ENCODE results near the gene OAS1.

DNA sequence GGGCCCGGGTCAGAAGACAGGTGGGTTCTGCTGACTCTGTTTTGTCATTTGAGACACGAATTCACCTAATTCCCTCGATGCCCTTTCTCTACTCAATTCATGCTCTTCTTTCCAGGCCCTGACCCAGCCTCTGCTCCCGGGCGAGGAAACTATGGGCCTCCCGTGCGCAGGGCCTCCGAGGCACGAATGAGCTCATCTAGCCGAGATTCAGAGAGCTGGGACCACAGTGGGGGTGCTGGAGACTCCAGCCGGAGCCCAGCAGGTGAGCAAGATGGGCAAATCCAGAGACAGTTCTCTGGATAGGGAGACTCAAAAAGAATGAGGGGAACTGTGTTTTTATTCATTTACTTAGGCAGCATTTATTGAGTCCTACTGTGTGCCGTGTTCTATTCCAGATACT is 37.0 kb upstream of the OAS1 start:
- TF ChIP-seq, protein P1, sequence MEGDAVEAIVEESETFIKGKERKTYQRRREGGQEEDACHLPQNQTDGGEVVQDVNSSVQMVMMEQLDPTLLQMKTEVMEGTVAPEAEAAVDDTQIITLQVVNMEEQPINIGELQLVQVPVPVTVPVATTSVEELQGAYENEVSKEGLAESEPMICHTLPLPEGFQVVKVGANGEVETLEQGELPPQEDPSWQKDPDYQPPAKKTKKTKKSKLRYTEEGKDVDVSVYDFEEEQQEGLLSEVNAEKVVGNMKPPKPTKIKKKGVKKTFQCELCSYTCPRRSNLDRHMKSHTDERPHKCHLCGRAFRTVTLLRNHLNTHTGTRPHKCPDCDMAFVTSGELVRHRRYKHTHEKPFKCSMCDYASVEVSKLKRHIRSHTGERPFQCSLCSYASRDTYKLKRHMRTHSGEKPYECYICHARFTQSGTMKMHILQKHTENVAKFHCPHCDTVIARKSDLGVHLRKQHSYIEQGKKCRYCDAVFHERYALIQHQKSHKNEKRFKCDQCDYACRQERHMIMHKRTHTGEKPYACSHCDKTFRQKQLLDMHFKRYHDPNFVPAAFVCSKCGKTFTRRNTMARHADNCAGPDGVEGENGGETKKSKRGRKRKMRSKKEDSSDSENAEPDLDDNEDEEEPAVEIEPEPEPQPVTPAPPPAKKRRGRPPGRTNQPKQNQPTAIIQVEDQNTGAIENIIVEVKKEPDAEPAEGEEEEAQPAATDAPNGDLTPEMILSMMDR (IDR thresholded peaks at IDR 0.05; ENCODE audit: low read length): no peak
- TF ChIP-seq EZH2 (IDR thresholded peaks at IDR 0.05; ENCODE audit: borderline replicate concordance, low read length): no peak

Data from OCI-LY1 (cell line).